Embryonic facial prominence (tissue), 1 donor: ENCODE measurements around the gene LHX8.
A peak's percentile ranks its signal among the peaks of the same experiment; 100 is the strongest.

Experiments used
- DNase-seq: peaks from one replicate; pipeline ENCODE4 v3.0.0-alpha.2; 2016; ENCODE audit errors: extremely low spot score

LHX8 gene

GRCh38 chr1:75203415-75204277 is 69.5 kb downstream of the LHX8 start:
- peak; percentile 72 for DNase-seq

- DNase-seq = no peak
Observed at GRCh38 chr1:75208862-75209261, 74.7 kb downstream of the LHX8 start.
